ENCODE data around the gene ST14.
"Not testable (repeated sequence)": the region's sequence is repeated elsewhere in the genome, so short reads cannot be mapped to it uniquely, and the experiment has no call there.

Gene ST14

DNA sequence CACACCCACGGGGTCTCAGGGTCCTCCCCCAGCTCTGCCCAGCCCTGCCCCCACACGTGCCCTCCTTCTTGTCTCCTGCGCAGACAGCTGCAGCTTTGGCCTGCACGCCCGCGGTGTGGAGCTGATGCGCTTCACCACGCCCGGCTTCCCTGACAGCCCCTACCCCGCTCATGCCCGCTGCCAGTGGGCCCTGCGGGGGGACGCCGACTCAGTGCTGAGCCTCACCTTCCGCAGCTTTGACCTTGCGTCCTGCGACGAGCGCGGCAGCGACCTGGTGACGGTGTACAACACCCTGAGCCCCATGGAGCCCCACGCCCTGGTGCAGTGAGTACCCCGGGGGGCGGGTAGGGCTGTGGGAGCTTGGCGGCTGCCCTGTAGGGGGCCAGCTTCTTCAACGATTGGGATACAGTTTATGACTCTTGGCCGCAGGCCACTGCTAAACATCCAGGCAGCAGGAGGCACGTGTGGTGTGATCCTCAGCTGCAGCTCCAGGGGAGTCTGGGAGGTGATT lies 30.8 kb downstream of the ST14 start:
- FAIRE-seq = no peak

DNA sequence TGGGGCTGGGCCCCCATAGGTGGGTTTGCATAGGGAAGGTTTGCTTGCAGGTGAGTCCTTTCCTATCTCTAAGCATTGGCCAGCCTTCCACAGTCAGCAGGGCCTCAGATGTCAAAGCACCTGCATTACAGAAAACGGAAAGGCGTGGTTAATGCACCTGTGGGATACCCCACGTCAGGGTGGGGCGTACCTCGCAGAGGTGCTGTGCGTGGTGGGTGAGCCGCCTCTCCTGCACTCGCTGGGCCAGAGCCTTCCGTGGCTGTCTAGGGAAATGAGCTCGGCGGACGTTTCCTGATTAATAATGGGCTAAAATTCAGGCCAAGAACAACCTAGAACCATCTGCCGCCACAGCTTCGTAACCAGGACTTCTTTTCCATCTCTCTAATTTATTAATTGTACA lies 32.3 kb downstream of the ST14 start:
- no peak for FAIRE-seq

DNA sequence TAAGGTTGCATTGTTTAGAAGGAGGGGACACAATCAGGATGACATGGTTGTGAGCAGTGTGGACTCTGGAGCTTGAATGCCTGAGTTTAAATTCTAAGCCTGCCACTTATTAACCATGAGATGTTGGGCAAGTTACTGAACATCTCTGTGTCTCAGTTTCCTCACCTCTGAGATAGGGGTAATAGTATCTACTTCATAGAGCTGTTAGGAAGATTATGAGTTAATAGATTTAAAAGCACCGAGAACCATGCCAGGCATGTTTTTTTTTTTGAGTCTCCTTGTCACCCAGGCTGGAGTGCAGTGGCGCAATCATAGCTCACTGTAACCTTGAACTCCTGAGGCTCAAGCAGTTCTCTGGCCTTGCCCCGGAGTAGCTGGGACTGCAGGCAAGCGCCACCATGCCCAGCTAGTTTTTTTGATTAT lies 33.3 kb downstream of the ST14 start:
- no peak for FAIRE-seq

DNA sequence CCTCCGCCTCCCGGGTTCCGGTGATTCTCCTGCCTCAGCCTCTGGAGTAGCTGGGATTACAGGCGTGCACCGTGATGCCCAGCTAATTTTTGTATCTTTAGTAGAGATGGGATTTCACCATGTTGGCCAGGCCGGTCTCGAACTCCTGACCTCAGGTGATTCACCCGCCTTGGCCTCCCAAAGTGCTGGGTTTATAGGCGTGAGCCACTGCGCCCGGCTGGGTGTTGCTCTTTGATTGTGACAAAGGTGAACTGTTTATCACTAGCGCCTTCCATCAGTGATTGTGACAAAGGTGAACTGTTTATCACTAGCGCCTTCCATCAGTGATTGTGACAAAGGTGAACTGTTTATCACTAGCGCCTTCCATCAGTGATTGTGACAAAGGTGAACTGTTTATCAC lies 34.0 kb downstream of the ST14 start:
- not testable (repeated sequence) for FAIRE-seq

DNA sequence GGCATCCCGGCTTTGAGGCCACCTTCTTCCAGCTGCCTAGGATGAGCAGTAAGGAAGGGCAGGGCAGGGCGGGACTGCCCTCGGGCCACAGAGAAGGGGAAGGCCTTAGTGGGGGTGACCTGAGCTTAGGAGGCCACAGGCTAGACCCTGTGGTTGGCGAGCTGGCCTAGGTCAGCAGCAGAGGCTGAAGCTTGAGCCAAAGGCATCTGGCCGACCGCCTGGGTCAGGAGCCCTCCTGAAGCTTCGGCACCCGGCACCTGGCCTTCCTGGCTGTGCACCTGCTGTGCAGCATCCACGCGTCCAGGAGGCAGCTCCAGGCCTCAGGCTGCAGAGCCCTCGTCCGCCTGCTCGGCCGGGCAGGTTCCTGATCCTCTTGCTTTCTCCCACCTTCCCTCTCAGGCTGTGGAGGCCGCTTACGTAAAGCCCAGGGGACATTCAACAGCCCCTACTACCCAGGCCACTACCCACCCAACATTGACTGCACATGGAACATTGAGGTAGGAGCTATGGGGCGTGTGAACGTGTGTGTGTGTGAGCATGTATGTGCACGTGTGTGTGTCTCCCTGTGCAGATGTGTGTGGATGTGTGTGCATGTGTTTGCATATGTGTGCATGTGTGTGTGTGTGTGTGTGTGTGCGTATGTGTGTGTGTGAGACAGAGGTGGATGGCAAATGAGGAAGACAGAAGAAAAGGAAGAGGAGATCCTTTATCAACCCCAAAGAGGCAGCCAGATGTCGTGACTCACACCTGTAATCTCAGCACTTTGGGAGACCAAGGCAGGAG lies 34.9 kb downstream of the ST14 start:
- no peak for FAIRE-seq

DNA sequence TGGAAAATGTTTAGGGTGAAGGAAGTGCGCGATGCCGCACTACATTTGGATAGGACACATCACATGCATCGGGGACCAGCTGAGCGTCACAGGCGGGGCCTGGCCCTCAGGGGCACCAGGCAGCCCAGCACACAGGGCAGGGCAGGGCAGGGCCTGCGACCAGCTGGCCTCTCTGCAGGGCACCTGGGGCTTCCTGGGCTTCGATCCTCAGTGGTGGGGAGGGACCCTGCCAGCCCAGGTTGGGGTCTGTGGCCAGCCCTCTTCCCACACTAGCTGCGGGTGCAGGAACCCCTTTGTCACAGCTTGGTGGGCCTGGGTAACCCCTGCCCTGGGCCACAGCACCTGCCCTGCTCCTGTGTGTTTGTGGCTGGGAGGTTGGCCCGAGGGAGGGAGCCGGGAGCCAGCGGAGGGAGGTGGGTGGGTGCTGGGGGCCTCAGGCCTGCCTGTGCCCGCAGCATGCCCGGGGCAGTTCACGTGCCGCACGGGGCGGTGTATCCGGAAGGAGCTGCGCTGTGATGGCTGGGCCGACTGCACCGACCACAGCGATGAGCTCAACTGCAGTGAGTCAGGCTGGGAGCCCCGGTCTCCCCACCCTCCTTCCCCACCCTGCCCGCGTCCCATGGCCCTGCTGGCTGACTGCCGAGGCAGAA lies 37.9 kb downstream of the ST14 start:
- no peak for FAIRE-seq

DNA sequence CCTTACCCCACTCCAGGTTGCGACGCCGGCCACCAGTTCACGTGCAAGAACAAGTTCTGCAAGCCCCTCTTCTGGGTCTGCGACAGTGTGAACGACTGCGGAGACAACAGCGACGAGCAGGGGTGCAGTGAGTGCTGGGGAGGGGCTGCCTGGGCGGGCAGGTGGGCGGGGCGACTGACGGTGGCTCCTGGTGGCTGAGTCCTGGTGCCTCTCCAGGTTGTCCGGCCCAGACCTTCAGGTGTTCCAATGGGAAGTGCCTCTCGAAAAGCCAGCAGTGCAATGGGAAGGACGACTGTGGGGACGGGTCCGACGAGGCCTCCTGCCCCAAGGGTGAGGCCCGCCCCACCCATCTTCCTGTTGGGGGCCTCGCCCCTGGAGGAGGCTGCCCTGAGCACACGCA lies 38.7 kb downstream of the ST14 start:
- no peak for FAIRE-seq

DNA sequence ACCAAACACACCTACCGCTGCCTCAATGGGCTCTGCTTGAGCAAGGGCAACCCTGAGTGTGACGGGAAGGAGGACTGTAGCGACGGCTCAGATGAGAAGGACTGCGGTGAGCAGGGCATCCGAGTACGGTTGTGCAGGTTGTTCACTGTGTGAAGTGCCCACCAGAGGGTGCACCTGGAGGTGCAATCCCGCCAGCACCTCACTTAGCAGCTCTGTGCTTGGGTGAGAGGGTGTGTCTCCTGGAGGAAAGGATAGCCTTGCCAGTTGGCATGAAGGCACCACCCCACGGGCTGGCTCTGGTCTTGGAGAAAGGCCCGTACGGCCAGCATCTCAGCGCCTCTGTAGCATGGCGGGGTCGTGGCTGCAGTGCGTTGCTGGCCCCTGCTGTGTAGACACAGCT lies 39.4 kb downstream of the ST14 start:
- FAIRE-seq = no peak

DNA sequence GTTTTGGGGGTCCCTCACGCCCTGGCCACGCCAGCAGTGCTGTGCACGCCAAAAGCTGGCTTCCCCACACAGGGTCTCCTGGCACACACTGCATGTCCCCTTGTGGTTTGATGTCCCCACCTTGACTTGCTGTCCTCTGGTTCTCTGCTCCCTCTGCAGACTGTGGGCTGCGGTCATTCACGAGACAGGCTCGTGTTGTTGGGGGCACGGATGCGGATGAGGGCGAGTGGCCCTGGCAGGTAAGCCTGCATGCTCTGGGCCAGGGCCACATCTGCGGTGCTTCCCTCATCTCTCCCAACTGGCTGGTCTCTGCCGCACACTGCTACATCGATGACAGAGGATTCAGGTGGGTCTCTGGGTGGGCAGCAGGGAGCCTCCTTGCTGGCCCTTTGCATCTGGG lies 40.2 kb downstream of the ST14 start:
- no peak for FAIRE-seq

DNA sequence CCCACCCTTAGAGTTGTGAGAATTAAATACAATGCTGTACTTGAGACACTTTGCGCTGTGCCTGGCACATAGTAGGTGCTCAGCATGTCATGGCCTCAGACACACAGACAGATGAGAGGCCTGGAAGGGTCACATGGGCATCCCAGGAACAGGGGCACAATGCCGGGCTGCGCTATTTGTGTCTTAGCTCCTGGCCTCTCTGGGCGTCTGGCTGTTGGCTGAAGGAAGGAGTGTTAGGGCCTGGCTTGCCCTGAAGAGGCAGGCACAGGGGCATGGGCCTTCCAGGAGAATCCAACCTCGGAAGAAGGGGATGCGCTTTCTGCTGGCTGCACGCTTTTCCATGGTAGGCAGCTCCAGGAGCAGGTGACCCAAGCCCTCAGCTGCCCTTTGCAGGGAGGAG lies 41.4 kb downstream of the ST14 start:
- FAIRE-seq = no peak

DNA sequence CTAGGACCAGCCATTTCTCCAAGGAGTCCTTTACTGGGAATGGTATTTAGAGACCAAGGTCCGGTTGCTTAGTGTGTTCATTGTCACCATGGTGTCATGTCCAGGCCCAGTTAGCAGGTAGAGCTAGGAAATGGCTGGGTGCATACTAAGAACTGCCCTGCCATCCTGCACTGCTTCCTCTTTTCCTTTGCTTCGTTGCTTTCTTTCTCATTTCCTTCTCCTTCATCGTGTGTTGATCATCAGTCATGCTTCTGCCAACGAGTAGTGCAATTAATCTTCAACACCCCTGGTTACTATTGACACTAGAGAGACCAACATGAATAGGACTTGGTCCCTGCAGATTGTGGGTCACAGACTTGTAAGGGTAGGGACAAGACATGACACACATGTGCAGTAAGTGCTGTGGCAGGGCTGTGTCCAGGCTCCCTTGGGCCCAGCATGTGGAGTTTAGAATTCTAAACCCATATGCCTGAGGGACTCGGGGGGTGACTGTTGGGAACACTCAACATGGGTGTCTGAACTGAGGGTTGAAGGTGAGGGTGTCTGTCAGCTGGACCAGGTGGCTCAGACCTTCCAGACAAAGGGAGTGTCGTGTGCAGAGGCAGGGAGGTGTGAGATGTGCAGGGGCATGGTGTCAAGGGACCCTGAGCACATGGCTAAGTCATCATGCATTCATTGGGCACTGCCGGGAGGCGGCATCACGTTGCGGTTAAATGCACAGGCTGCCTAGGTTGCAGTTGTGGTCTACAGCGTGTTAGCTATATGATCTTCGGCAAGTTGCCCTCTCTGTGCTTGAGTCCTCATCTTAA lies 42.6 kb downstream of the ST14 start:
- no peak for FAIRE-seq

DNA sequence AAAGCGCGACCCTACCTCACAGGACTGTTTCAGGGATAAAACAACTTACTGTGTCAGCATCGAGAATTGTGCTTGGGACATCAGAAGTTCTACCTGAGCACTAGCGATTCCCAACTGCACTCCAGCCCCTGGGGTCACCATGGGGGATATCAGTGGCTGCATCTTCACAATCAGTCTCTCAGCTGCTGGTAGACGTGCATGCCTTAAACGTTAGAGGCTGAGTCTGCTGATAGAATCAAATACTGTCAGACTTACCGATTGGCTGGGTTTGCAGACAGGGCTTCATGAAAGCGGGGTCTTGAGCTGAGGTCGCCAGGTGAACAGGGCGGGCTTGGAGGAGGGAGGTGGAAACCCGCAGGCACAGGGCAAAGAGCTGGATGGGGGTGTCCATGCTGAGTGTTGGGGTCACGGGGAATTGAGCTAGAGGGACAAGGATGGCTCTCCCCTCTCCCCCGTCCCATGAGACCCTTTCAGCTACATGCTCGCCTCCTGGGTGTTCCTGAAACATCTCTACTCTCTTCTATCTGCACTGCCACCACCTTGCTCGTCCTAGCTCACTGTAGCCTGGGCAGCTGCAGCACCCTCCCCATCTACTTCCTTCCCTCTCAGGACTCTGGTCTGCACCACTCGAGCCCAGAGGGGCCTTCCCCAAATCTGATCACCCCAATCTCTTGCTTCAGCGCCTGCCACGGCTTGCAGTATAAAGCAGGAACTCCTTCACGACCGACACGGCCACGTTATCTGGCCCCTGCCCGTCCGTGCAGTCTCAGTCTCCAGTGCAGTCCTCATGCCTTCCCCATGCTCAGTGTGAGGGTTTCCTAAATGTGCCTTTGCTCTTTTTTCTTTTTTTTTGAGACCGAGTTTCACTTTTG lies 43.5 kb downstream of the ST14 start:
- FAIRE-seq = no peak

DNA sequence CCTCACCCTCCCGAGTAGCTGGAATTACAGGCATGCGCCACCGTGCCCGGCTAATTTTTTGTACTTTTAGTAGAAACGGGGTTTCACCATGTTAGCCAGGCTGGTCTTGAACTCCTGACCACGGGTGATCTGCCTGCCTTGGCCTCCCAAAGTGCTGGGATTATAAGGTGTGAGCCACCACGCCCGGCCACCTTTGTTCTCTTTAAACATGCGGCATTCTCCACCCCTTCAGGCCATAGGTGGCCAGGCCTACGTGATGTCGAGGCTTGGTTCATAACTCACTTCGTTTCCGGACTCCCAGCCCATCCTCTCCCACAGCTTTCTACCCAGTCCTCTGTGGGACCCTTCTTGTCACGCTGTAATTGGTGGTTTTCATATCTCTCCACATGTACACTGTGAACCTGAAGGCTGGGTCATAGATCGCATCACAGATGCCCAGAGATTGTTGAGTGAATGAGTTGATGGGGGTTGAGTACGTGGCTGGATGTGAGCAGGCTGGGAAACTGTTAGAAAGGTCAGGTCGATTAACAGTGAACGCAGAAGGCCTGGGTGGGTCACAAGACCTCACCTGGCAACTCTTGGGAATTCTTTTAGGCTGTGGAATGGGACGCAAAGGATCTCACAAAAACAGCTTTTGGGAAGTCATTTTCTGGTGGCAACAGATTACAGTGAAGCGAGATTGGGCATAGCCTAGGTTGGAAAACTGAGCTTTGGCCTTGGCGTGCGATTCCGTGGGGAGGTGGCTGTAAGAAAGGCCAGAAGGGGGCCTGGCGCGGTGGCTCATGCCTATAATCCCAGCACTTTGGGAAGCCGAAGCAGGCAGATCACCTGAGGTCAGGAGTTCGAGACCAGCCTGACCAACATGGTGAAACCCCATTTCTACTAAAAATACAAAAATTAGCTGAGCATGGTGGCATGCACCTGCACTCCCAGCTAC lies 44.5 kb downstream of the ST14 start:
- FAIRE-seq = no peak

DNA sequence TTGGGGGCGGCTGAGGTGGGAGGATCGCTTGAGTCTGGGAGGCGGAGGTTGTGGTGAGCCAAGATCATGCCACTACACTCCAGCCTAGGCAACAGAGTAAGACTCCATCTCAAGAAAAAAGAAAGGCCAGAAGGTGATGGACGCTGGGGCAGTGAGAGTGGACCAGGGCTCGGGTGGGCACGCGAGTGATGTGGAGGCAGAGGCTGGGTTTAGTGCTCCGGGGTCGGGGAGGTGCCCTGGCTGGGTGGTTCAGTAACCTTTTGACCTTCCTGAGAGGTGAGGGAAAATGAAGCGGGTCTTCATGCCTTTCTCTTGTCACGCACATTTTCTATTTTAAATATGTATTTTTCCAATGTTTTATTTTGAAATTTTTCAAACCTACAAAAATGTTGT lies 45.1 kb downstream of the ST14 start:
- FAIRE-seq = no peak

DNA sequence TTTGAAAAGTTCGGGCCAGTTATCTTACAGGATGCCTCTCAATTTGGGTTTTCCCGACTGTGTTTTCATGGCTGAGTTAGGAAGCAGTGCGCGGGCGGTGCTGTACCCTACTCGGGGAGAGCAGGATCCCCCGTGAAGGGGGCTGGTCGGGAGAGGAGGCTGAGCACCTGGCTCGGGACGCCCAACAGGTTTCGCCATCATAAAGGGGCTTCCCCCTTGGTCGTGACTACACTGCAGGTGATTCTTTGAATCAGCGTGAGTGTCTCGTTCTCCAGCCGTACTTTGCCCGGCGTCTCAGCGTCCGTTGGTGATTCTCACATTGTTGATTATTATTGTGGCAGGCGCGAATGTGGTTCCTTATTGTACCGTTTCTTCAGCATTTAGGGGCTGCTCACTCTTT lies 46.6 kb downstream of the ST14 start:
- no peak for FAIRE-seq

DNA sequence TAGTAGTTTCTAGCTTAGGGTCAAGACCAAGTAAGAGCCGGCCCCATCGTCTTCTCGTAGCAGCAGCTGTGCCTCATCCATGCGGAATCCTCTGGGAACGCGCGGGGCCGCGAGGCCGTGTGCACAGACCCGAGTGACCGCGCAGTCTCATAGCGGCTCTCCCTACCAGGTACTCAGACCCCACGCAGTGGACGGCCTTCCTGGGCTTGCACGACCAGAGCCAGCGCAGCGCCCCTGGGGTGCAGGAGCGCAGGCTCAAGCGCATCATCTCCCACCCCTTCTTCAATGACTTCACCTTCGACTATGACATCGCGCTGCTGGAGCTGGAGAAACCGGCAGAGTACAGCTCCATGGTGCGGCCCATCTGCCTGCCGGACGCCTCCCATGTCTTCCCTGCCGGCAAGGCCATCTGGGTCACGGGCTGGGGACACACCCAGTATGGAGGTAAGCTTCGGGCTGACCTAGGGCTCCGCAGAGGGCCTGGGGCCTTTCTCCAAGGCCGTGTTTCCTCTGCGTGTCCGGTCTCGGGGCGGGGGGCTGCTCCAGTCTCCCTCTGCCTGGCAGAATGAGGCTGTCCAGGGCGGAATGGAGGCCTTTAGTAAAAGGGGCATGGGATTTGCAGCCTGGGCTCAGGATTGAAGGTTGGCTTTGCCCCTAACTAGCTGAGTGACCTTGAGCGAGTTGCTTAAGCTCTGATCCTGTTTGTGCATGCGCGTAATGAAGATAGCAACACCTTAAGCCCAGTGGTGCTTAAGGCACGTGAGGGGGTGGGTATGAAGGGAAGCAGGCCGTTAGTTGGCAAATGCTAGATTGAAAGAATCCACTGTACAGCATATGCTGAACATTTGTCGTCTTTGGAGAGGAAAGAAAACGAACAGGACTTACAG lies 48.9 kb downstream of the ST14 start:
- FAIRE-seq = no peak

DNA sequence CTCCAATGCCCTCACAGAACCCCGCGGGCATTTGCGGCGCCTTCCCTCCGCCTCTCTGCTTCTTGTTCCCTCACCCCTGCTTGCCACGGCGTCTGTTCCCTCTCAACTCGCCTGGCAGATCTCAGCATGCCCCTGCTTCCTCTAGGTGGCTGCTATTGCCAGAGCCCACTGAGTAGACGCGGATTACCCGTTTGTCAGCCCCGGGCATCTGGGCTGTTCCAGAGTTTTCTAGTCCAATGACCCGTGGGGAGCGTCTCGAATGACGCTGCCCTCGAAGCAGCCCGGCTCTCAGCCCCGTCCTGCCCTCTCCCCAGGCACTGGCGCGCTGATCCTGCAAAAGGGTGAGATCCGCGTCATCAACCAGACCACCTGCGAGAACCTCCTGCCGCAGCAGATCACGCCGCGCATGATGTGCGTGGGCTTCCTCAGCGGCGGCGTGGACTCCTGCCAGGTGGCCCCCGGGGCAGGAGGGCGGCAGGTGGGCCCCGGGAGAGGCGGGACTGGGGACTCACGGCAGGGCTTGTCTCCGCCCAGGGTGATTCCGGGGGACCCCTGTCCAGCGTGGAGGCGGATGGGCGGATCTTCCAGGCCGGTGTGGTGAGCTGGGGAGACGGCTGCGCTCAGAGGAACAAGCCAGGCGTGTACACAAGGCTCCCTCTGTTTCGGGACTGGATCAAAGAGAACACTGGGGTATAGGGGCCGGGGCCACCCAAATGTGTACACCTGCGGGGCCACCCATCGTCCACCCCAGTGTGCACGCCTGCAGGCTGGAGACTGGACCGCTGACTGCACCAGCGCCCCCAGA lies 49.7 kb downstream of the ST14 start:
- FAIRE-seq = no peak

DNA sequence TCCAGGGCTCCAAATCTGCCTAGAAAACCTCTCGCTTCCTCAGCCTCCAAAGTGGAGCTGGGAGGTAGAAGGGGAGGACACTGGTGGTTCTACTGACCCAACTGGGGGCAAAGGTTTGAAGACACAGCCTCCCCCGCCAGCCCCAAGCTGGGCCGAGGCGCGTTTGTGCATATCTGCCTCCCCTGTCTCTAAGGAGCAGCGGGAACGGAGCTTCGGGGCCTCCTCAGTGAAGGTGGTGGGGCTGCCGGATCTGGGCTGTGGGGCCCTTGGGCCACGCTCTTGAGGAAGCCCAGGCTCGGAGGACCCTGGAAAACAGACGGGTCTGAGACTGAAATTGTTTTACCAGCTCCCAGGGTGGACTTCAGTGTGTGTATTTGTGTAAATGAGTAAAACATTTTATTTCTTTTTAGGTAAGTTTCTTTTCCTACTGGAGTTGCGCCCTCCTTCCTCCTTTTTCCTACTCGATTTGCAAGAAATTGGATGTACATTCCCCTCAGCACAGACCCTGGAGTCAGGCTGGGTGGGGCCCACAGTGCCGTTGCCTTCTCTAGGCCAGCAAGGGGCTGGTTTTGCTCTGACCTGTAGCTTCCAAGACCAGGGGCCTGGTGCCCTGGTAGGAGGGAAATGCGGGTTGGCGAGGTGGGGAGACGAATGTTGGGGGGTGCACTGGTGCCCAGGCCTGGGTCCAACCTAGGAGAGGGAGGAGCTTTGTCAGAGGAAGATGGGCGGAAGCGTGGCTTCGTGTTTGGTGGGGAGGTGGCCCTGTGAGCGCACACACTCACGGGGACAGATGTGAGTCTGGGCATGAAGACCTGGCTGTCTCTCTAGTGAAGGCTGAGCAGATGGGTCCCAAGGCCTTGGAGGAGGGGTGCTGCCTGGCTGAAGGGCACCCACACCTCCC lies 50.6 kb downstream of the ST14 start:
- FAIRE-seq = no peak

All from A204.1 (cell line).